OCI-LY1 (cell line): Measurements from ENCODE around the gene PDE6G.

Experiments used
- H2AFZ ChIP-seq: fragments of 200-600 bp; sonication (generic), shearing (Covaris generic); 2 replicates; pipeline ENCODE4 v1.6.0; 2014; ENCODE audit warnings: antibody characterized with exemption, mild to moderate bottlenecking, low read length
- H3F3A ChIP-seq: fragments of 200-600 bp; sonication (generic), shearing (Covaris generic); 2 replicates; pipeline ENCODE4 v1.6.0; 2014; ENCODE audit warnings: mild to moderate bottlenecking, antibody characterized with exemption, low read length, moderate library complexity; ENCODE audit not compliant: insufficient read depth
- H3K27ac ChIP-seq: fragments of 200-600 bp; sonication (generic); 2 replicates; pipeline ENCODE4 v1.5.1; 2014; ENCODE audit warnings: low read length, mixed run types, mild to moderate bottlenecking, low read depth; ENCODE audit not compliant: poor library complexity, severe bottlenecking
- H3K27me3 ChIP-seq: fragments of 200-600 bp; sonication (generic); 2 replicates; pipeline ENCODE4 v1.6.0; 2014; ENCODE audit warnings: antibody characterized with exemption, mild to moderate bottlenecking, low read length, moderate library complexity; ENCODE audit not compliant: insufficient read depth
- H3K36me3 ChIP-seq: fragments of 200-600 bp; sonication (generic); 2 replicates; pipeline ENCODE4 v1.6.1; 2014; ENCODE audit warnings: mild to moderate bottlenecking, antibody characterized with exemption, low read length, moderate library complexity, mixed read lengths; ENCODE audit not compliant: insufficient read depth
- H3K4me1 ChIP-seq: fragments of 200-600 bp; sonication (generic); 2 replicates; pipeline ENCODE4 v1.5.1; 2014; ENCODE audit warnings: mild to moderate bottlenecking, low read length, moderate library complexity; ENCODE audit not compliant: insufficient read depth, severe bottlenecking
- H3K4me2 ChIP-seq: fragments of 200-600 bp; sonication (generic), shearing (Covaris generic); 2 replicates; pipeline ENCODE4 v1.6.1; 2014; ENCODE audit warnings: low read length
- H3K4me3 ChIP-seq: fragments of 200-600 bp; sonication (generic); 2 replicates; pipeline ENCODE4 v1.5.1; 2014; ENCODE audit warnings: low read length, low read depth, mild to moderate bottlenecking, mixed read lengths; ENCODE audit not compliant: poor library complexity, severe bottlenecking
- H3K79me2 ChIP-seq: fragments of 200-600 bp; shearing (Covaris generic); 2 replicates; pipeline ENCODE4 v1.6.1; 2016; ENCODE audit warnings: mixed run types, low read length, mixed read lengths; ENCODE audit not compliant: insufficient read depth
- H3K9ac ChIP-seq: fragments of 200-600 bp; sonication (generic), shearing (Covaris generic); 2 replicates; pipeline ENCODE4 v1.6.1; 2014; ENCODE audit warnings: mild to moderate bottlenecking, low read length, mixed read lengths
- H3K9me2 ChIP-seq: fragments of 200-600 bp; sonication (generic), shearing (Covaris generic); 2 replicates; pipeline ENCODE4 v1.6.1; 2014; ENCODE audit warnings: low read depth, mild to moderate bottlenecking, low read length, mixed read lengths
- H3K9me3 ChIP-seq: fragments of 200-600 bp; shearing (Covaris generic); 2 replicates; pipeline ENCODE4 v1.6.1; 2014; ENCODE audit warnings: low read length, mixed read lengths
- H4K20me1 ChIP-seq: fragments of 200-600 bp; sonication (generic), shearing (Covaris generic); 2 replicates; pipeline ENCODE4 v1.6.0; 2016; ENCODE audit warnings: mild to moderate bottlenecking, low read length; ENCODE audit not compliant: insufficient read depth
- EZH2 ChIP-seq: fragments of 200-600 bp; sonication (generic), shearing (Covaris generic); IDR thresholded peaks from 2 replicates; pipeline ENCODE4 v1.8.0; 2017; ENCODE audit warnings: borderline replicate concordance, mixed run types, mild to moderate bottlenecking, antibody characterized with exemption, low read length, moderate library complexity, mixed read lengths
- TF ChIP-seq, protein P1 (sequence below): fragments of 200-600 bp; sonication (generic), shearing (Covaris generic); IDR thresholded peaks from 2 replicates; pipeline ENCODE4 v1.5.1; 2017; ENCODE audit warnings: mild to moderate bottlenecking, antibody characterized with exemption, low read length, moderate library complexity, mixed read lengths

PDE6G gene

GRCh38 chr17:81672504-81672903, 16.2 kb upstream of the PDE6G start:
- H3K9ac ChIP-seq = no peak overlapping the region
- no peaks in the 10 kb centered on the region for H3K9me2 ChIP-seq
- H3F3A ChIP-seq = peaks cover 4% of the 10 kb centered on the region; the same call in 1 of the 2 replicates
- H3K36me3 ChIP-seq = peaks cover 76% of the 10 kb centered on the region
- H2AFZ ChIP-seq = no peak overlapping the region
- no peaks in the 10 kb centered on the region for H3K27me3 ChIP-seq
- H3K4me3 ChIP-seq = no peak overlapping the region
- no peak overlapping the region for H3K4me2 ChIP-seq
- no peak overlapping the region for H3K27ac ChIP-seq
- TF ChIP-seq EZH2 = no peak
- TF ChIP-seq, protein P1, sequence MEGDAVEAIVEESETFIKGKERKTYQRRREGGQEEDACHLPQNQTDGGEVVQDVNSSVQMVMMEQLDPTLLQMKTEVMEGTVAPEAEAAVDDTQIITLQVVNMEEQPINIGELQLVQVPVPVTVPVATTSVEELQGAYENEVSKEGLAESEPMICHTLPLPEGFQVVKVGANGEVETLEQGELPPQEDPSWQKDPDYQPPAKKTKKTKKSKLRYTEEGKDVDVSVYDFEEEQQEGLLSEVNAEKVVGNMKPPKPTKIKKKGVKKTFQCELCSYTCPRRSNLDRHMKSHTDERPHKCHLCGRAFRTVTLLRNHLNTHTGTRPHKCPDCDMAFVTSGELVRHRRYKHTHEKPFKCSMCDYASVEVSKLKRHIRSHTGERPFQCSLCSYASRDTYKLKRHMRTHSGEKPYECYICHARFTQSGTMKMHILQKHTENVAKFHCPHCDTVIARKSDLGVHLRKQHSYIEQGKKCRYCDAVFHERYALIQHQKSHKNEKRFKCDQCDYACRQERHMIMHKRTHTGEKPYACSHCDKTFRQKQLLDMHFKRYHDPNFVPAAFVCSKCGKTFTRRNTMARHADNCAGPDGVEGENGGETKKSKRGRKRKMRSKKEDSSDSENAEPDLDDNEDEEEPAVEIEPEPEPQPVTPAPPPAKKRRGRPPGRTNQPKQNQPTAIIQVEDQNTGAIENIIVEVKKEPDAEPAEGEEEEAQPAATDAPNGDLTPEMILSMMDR = no peak
- peaks cover 12% of the 10 kb centered on the region for H3K4me1 ChIP-seq
- no peaks in the 10 kb centered on the region for H4K20me1 ChIP-seq
- H3K9me3 ChIP-seq = no peaks in the 10 kb centered on the region
- H3K79me2 ChIP-seq = no peaks in the 10 kb centered on the region

- H3K4me2 ChIP-seq = peak overlapping the region; percentile 93
- H4K20me1 ChIP-seq = no peaks in the 10 kb centered on the region
- peak overlapping the region; percentile 49; the same call in 1 of the 2 replicates for H3K9ac ChIP-seq
- H3F3A ChIP-seq = no peaks in the 10 kb centered on the region
- H3K36me3 ChIP-seq = peaks cover 64% of the 10 kb centered on the region
- peak overlapping the region; percentile 38 for H3K27ac ChIP-seq
- H3K4me3 ChIP-seq = peak overlapping the region; percentile 82
- H3K9me2 ChIP-seq = no peaks in the 10 kb centered on the region
- no peak overlapping the region for H2AFZ ChIP-seq
- no peaks in the 10 kb centered on the region; the same call in 1 of the 2 replicates for H3K79me2 ChIP-seq
- peaks cover 24% of the 10 kb centered on the region for H3K4me1 ChIP-seq
- H3K9me3 ChIP-seq = no peaks in the 10 kb centered on the region
- no peaks in the 10 kb centered on the region for H3K27me3 ChIP-seq
- TF ChIP-seq, protein P1 = peak; percentile 58
- TF ChIP-seq EZH2 = no peak
Measured at GRCh38 chr17:81667754-81668153, 11.4 kb upstream of the PDE6G start.

- no peak within 1 kb of the TSS for H2AFZ ChIP-seq
- peak within 1 kb of the TSS; percentile 94 for H3K9ac ChIP-seq
- peaks cover 24% of the 10 kb centered on the region for H3K4me1 ChIP-seq
- no peaks in the 10 kb centered on the region for H3K9me3 ChIP-seq
- peak within 1 kb of the TSS; percentile 93 for H3K4me2 ChIP-seq
- no peaks in the 10 kb centered on the region for H3K9me2 ChIP-seq
- no peaks in the 10 kb centered on the region for H3F3A ChIP-seq
- H3K27me3 ChIP-seq = no peaks in the 10 kb centered on the region
- H3K79me2 ChIP-seq = no peaks in the 10 kb centered on the region; the same call in 1 of the 2 replicates
- no peaks in the 10 kb centered on the region for H4K20me1 ChIP-seq
- peak within 1 kb of the TSS; percentile 82 for H3K4me3 ChIP-seq
- H3K36me3 ChIP-seq = peaks cover 52% of the 10 kb centered on the region
- H3K27ac ChIP-seq = peak within 1 kb of the TSS; percentile 47
- TF ChIP-seq EZH2 = no peak
- TF ChIP-seq, protein P1 = no peak
Measured at GRCh38 chr17:81666342-81667191, 10.2 kb upstream of the PDE6G start, which contains the start of the genes CCDC137 and OXLD1. Gene CCDC137 (plus strand): TSS chr17:81666737. CDS start chr17:81666767, 30 bp downstream. Gene OXLD1 (minus strand): TSS chr17:81666605. CDS start chr17:81666577, 28 bp downstream.
